GM21528 (cell line): ENCODE results near the gene PNRC1.
"Not testable (repeated sequence)": the region's sequence is repeated elsewhere in the genome, so short reads cannot be mapped to it uniquely, and the experiment has no call there.

Experiments used
- ATAC-seq: cut with Tn5 transposase; IDR thresholded peaks from one replicate; pipeline ENCODE4 v1.9.1; 2021; ENCODE audit warnings: mild to moderate bottlenecking, moderate library complexity; ENCODE audit not compliant: unreplicated experiment, low FRiP score

Gene PNRC1

DNA sequence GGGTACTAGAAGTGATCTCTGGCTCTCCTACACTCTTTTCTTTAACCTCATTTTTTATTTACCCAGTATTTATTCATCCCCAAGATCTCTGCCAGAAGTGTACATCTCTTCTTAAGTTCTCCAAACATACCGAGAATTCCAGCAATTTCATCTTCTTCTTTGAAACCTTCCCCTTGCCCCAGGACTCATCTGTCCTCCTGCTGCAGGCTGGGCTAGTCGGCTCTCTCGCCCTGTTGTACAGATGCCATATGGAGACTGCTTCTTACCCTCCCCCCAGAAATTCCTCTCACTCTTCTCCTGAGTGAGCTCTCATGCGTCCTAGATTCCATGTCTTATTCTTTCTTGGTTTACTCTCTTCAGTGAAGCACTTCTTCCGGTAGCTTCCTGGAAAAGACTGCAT lies 21.9 kb upstream of the PNRC1 start:
- ATAC-seq, result no peak

DNA sequence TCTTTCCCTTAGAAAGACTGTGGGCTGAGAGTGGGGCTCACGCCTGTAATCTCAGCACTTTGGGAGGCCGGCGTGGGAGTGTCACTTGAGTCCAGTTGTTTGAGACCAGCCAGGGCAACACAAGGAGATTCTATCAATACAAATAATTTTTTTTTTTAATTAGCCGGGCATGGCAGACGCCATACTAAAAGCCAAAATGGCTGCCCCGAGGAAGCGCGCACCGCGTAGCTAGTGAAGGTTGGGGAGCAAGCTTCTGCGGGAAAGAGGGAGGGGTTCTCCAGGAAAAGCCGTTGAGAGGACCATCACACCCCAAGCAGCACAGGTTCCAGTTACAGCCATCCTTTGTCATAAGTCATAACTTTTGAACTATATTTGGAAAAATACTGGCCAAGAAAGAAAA lies 21.3 kb upstream of the PNRC1 start:
- no peak for ATAC-seq

DNA sequence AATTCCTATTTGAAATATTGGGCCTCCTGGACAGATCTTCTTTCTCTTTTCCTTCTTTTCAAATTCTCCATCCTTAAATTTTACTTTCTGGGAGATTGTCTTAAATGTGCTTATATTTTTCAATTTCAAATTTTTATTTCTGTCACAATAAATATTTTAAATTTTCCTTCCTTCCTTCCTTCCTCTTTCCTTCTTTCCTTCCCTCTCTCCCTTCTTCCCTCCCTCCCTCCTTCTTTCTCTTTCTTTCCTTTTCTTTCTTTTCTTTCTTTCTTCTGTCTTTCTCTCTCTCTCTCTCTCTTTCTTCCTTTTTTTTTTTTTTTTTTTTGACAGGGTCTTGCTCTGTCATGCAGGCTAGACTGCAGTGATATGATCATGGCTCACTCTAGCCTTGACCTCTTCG lies 16.7 kb upstream of the PNRC1 start:
- ATAC-seq, result no peak

DNA sequence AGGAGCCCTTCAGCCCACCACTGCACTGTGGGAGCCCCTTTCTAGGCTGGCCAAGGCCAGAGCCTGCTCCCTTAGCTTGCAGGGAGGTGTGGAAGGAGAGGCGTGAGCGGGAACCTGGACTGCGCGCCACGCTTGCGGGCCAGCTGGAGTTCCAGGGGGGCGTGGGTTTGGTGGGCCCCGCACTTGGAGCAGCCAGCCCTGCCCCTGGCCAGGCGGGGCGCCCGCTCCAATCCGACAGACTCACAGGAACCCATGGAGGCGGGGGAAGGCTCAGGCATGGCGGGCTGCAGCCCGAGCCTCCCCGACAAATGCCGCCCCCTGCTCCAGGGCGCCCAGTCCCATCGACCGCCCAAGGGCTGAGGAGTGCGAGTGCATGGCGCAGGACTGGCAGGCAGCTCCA lies 15.6 kb upstream of the PNRC1 start:
- ATAC-seq, result not testable (repeated sequence)

DNA sequence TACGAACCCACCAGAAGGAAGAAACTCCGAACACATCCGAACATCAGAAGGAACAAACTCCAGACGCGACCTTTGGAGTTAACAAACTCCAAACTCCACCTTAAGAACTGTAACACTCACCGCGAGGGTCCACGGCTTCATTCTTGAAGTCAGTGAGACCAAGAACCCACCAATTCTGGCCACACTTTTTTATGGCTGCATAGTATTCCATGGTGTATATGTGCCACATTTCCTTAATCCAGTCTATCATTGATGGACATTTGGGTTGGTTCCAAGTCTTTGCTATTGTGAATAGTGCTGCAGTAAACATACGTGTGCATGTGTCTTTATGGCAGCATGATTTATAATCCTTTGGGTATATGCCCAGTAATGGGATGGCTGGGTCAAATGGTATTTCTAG lies 14.4 kb upstream of the PNRC1 start:
- not testable (repeated sequence) for ATAC-seq

DNA sequence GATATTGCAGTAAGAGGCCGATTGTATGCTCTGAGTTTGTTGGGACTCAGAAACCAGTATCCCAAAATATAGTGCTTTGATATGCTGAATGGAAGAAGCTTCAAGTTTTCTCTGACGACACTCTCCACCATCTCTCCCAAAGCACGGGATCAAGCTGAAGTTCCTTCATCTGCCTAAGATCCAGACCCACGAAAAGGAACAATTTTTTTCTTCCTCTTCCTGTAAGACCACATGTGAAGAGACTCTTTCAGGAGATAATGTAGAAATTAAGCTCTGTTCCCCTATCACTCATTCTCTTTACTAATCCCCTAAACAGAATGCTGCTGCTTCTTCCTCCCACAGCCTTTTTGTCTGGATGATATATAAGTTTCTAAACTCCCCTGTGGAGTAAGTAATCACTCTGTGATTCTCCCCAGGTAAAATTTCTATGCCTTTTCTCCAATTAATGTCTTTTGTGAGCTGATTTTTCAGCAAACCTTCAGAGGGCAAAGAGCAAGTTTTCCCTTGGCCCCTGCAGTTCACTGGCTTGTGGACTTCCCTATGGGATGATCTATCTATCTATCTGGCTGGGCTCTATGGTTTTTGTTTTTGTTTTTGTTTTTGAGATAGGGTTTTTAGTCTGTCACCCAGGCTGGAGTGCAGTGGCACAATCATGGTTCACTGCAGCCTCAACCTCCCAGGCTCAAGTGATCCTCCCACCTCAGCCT lies 13.5 kb upstream of the PNRC1 start:
- ATAC-seq, result no peak

DNA sequence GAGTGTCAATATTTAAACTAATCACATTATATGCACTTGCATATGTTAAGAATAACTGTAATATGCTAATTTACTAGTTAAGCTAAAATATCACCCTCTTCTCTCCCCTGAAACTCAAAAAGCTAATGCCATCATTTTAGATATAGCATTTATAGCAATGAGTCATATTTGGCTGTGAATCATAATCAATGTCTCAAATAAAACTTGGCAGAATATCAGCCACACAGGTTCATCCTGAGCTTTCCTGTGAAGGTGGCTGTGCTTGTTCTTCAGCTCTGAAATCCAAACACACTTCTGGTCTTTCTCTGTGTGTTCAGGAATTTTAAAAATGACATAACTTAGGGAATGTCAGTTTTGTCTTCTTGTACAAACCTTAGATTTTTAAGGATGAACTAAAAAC lies 12.8 kb upstream of the PNRC1 start:
- ATAC-seq, result no peak

DNA sequence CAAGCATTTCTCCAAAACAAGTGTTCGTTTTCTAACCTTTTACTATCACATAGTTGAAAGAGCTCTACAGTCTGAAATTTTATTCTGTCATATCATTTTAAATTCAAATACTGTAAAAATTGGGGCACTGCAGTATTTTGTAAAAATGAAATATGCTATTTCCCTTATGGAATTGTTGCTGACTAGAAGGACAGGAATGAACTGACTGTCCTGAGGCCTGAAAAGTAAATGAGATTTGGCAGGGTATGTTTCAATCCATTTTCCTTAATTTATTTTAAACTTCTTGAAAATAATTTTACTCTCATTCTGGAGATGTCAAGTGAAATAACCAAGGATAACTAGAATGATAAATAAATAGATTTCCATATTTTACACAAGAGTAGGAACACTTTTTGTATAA lies 11.9 kb upstream of the PNRC1 start:
- ATAC-seq, result no peak

DNA sequence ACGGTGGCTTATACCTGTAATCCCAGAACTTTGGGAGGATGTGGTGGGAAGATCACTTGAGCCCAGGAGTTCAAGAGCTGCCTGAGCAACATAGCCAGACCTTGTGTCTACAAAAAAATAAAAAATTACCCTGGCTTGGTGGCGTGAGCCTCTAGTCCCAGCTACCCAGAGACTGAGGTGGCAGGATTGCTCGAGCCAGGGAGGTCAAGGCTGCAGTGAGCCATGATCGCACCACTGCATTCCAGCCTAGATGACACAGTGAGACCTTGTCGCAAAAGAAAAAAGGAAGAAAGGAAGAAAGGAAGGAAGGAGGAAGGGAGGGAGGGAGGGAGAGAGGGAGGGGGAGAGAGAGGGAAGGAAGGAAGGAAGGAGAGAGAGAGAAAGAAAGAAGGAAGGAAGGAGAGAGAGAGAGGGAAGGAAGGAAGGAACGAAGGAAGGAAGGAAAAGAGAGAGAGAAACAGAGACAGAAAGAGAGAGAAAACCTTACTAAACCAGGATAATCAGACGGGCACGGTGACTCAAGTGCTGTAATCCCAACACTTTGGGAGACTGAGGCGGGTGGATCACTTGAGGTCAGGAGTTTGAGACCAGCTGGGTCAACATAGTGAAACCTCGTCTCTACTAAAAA lies 10.9 kb upstream of the PNRC1 start:
- no peak for ATAC-seq

DNA sequence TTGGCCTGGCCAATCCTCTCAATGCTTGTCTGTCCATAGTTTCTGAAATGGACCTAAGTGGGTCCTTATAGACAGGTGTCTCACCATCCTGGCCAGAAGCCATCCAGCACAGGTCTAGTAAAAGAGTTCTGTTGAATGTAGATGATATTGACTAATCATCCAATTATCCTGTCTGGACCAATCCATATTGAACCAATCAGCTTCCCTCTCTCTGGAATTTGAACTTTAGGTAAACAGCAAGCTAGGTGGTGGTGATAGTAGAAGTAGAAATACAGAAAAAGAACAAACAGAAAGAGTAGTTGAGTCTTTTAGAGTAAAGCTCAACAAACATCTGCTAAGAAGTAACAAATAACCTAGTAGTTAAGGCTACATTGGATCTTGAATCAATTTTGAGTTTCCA lies 9.5 kb upstream of the PNRC1 start:
- ATAC-seq, result no peak

DNA sequence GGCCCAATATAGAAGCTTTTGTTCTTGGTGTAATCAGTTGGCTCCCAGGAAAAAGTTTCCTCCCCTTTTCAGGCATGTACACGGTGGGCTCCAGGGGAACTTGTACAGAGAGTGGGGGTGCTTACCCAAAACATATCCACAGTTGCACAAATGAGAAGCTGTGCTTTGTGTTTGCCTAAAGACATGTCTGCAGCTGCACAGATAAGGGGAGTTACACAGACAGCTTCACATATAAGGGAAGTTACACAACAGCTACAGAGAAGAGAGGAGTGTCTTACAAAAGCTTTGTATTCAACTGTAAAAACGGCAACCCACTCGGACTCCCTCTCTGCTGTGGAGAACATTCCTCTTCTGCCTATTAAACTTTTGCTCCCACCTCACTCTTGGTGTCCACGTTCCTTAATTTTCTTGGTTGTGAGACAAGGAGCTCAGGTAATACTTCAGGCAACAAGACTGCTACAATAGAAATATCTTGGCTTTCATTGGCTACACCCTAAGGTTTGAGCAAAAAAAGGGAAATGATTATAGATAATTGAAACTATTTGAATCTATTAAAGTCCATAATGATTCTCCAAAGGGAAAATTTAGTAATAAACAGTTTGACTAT lies 7.4 kb upstream of the PNRC1 start:
- ATAC-seq, result no peak

DNA sequence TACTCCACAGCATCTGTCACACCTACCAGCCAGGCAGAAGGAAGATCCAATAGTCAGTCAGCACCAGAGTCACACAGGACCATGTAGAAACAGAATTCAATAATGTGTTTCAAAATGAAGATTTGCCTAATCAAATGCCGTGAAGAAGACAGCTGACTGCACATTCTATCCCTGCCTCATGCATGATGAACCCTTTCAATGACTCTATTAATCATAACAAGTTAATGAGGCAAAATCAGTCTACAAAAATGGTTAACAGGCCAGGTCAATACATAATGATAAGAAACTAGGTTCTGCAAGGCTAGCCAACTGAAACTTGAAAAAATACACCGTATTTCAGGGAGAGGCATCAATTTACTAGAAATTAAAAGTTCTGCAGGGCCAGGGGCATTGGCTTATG lies 6.7 kb upstream of the PNRC1 start:
- no peak for ATAC-seq

DNA sequence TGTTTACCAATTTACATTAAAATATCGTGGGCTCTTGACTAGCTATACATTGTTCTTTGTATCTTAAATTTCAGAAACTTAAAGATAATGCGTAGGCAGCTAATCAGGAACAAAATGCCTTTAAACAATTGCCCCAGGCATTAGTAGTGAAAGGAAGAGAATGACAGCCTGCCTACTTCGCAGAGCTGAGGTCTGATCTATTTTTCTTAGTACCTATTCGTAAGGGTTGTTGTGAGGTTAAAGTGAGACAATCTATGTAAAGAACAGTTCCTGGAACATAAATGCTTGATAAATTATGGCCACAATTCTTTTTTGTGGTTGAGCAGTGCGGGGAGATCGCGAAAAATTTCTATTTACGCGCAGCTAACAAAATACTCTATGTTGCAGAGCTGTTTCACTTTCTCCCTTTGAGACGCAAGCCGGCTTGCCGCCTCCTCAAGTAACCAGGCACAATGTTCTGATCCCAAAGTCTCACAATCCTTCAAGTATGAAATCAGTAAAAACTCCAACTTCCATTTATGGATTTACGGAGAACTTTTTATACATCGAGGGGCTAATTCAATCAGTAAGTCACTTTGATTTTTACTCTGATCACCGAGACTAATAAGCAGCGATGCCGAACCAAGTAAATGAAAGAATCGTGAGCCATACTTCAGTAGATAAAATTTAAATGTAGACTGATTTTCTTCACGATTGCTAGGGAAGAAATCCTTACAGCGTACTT lies 878 bp upstream of the PNRC1 start:
- ATAC-seq, result no peak

DNA sequence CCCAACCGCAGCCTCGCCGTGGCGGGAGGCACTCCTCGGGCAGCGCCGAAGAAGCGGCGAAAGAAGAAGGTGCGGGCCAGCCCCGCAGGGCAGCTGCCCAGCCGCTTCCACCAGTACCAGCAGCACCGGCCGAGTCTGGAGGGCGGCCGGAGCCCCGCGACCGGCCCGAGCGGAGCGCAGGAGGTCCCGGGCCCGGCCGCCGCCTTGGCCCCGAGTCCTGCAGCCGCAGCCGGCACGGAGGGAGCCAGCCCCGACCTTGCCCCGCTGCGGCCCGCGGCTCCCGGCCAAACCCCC lies 525 bp downstream of the PNRC1 start:
- peak; percentile 18 for ATAC-seq

DNA sequence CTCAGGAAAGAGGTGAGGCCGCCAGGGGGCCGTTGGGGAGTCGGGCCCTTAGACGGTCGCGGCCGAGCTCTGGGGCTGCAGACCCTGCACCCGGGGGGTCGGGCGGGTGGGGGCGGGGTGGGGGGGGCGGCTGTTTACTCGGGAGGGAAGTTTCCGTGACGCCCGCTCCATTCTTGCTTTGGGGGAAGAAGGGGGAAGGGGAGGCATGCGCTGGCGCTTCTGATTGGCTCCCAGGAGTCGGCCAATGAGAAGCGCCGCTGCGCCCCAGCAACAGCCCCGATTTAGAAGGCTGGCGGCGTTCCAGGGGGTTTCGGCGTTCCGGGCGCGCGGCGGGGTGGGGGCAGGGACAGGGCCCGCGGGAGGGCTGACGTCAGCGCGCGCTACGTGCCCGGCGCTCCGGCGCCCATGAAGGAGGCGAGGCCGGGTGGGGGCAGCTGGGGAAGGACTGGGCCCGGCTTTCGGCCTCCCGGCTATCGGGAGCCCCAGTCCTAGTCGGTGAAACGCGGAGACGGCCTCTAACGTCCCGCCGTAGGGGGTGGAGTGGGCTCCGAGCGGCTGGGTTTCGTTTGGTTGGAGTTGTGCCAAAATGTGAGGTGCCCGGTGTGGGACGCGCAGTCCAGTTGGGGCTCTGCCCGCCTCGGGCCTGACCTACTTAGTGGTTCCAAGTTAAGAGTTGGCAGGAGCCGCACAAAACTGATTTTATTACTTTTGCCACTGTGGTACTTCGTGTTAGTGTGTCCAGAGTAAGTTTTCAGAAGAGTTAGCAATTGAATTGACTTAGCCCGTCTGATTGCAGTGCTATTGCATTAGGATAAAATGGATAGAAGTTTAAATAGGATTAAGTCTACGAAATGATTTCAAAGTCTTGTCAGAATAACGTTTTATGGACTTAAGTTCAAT lies 1.1 kb downstream of the PNRC1 start:
- ATAC-seq, result peak; percentile 58

DNA sequence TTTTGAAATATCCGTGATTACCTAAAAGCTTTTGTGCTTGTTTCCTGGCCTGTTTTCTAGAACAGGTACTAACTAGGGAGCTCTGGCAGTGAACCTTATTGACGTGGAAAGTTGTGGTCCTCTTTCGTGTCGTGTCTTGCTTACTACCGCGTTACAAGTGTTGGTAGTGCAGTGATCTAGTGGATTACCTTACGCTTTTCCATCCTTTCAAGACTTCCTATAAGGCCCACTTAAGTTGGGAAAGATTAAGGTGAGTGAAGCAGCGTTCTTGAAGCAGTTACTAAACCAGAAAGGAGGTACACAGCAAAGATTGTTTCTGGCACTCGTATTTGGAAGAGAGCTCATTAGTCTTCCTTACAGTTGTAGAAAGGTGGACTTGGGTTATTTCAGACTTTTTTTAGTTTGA lies 1.9 kb downstream of the PNRC1 start:
- no peak for ATAC-seq

DNA sequence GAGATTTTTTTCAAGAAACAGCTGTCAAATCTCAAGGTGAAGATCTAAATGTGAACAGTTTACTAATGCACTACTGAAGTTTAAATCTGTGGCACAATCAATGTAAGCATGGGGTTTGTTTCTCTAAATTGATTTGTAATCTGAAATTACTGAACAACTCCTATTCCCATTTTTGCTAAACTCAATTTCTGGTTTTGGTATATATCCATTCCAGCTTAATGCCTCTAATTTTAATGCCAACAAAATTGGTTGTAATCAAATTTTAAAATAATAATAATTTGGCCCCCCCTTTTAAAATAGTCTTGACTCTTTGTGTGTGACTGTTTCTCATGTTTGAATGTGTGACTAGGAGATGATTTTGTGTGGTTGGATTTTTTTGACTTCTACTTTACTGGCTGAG lies 4.0 kb downstream of the PNRC1 start:
- no peak for ATAC-seq

DNA sequence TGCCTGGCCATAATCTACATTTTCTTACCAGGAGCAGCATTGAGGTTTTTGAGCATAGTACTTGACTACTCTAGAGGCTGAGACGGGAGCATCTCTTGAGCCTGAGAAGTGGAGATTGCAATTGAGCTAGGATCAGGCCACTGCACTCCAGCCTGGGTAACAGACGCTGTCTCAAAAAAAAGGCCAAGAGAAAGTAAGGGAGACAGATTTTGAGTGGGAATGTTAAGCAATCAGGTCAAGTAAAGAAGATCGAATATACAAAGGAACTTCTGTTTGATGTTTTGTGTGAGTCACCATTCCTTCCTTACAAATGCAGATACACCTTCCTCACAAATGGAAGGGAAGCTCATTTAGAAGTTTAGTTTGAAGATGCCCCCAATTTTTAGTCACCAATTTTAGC lies 4.4 kb downstream of the PNRC1 start:
- ATAC-seq, result no peak

DNA sequence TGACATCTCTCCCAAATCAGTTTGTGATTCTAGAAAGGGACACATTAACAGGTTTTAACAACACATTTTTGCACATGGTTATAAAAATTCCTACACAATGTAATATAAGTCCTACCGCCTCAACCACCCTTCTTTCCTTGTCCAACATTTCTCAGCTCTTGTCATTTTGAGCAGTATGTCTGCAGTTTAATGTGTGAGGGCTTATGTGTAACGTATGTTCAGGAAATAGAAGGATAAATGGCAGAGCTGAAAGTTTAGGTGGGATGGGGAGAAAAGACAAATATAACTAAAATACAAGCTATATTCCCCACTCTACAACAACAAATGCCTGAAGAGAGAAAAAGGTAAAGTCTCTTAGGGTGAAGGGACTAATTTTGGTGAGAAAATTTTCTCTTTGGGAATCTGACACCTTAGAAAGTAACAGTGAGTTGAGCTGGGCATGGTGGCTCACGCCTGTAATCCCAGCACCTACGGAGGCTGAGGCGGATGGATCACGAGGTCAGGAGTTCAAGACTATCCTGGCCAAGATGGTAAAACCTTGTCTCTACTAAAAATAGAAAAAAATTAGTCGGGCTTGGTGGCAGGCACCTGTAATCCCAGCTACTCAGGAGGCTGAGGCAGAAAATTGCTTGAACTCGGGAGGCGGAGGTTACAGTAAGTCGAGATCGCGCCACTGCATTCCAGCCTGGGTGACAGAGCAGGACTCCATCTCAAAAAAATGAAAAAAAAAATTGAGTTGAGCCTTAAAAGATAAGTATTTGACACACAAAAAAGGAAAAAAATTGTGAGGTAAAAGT lies 5.1 kb downstream of the PNRC1 start:
- no peak for ATAC-seq

DNA sequence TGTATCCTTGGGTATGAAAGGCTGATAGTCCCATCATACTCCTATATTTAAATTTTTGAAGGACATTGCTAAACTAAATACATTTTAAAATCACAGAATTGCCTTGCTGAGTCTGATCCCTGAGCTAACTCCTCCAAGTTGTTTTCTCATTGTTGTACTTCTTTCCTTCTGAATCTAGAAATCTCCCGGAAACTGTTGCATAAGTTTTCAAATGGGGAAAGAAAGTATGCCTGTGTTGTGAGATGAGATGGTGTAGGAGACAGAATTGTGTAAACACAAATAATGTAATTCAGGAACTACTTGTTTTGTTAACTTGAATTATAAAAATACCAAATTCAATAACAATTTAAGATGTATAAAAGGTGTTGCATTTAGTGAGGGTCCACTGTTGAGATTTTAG lies 7.3 kb downstream of the PNRC1 start:
- ATAC-seq, result no peak
